Measurements from ENCODE around the gene RNF123.
"Not testable (repeated sequence)": the region's sequence is repeated elsewhere in the genome, so short reads cannot be mapped to it uniquely, and the experiment has no call there.

RNF123 gene

GRCh38 chr3:49720855-49721595 lies 31.7 kb downstream of the RNF123 start:
- no peak for DNase-seq (ENCODE audit: low spot score)

- DNase-seq (ENCODE audit: low spot score) = no peak
Observed at GRCh38 chr3:49721596-49721895, 32.2 kb downstream of the RNF123 start.

GRCh38 chr3:49721896-49722781 lies 32.8 kb downstream of the RNF123 start:
- no peak for DNase-seq (ENCODE audit: low spot score)

- DNase-seq (ENCODE audit: low spot score) = no peak
Observed at GRCh38 chr3:49722896-49723295, 33.5 kb downstream of the RNF123 start.

- DNase-seq (ENCODE audit: low spot score) = no peak
Observed at GRCh38 chr3:49723296-49723627, 33.9 kb downstream of the RNF123 start.

GRCh38 chr3:49723628-49724551 lies 34.5 kb downstream of the RNF123 start, which contains the start of gene GMPPB:
Gene GMPPB, minus strand, starts transcription at chr3:49723951. Its CDS starts 225 bp downstream, at chr3:49723726.
- DNase-seq (ENCODE audit: low spot score) = peak; percentile 92

- DNase-seq (ENCODE audit: low spot score) = no peak
Observed at GRCh38 chr3:49724586-49724985, 35.2 kb downstream of the RNF123 start.

- no peak for DNase-seq (ENCODE audit: low spot score)
Observed at GRCh38 chr3:49725906-49726681, 36.7 kb downstream of the RNF123 start.

- DNase-seq (ENCODE audit: low spot score) = no peak
Observed at GRCh38 chr3:49727154-49727923, 38.0 kb downstream of the RNF123 start.

GRCh38 chr3:49727924-49728361 lies 38.6 kb downstream of the RNF123 start:
- DNase-seq (ENCODE audit: low spot score) = no peak

GRCh38 chr3:49729966-49730609 lies 40.7 kb downstream of the RNF123 start:
- DNase-seq (ENCODE audit: low spot score) = no peak

- no peak for DNase-seq (ENCODE audit: low spot score)
Observed at GRCh38 chr3:49732597-49732996, 43.2 kb downstream of the RNF123 start.

- DNase-seq (ENCODE audit: low spot score) = no peak
Observed at GRCh38 chr3:49733551-49733950, 44.2 kb downstream of the RNF123 start.

- DNase-seq (ENCODE audit: low spot score) = no peak
Observed at GRCh38 chr3:49734752-49735151, 45.4 kb downstream of the RNF123 start.

GRCh38 chr3:49738067-49738713 lies 48.8 kb downstream of the RNF123 start:
- no peak for DNase-seq (ENCODE audit: low spot score)

- no peak for DNase-seq (ENCODE audit: low spot score)
Observed at GRCh38 chr3:49740427-49740826, 51.1 kb downstream of the RNF123 start.

- DNase-seq (ENCODE audit: low spot score) = no peak
Observed at GRCh38 chr3:49745986-49746385, 56.6 kb downstream of the RNF123 start.

GRCh38 chr3:49747792-49748480 lies 58.6 kb downstream of the RNF123 start:
- no peak for DNase-seq (ENCODE audit: low spot score)

GRCh38 chr3:49748874-49749273 lies 59.5 kb downstream of the RNF123 start:
- DNase-seq (ENCODE audit: low spot score) = not testable (repeated sequence)
